ENCODE results near the gene HOXC10.

Gene HOXC10

DNA sequence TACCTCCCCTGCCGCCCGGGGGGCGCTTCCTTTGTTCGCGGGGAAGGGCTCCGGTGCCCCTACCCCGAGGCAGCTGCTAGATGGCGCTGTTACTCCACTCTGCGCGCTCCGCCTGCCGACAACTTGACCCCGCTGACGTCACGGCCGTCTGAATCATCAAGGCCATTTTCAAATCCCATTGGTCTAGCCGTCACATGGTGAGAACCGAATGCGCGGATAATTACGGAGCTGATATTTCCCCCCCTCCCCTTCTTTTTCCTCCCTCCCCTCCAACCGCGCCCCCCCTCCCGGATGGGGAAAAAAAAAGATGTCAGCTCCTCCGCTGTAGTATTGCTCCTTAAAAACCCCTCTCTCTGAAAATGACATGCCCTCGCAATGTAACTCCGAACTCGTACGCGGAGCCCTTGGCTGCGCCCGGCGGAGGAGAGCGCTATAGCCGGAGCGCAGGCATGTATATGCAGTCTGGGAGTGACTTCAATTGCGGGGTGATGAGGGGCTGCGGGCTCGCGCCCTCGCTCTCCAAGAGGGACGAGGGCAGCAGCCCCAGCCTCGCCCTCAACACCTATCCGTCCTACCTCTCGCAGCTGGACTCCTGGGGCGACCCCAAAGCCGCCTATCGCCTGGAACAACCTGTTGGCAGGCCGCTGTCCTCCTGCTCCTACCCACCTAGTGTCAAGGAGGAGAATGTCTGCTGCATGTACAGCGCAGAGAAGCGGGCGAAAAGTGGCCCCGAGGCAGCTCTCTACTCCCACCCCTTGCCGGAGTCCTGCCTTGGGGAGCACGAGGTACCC, at the start of gene HOXC10:
TSS of gene HOXC10 (plus strand) at position 246 of the 791 bp plus-strand sequence. CDS start at position 360, 114 bp downstream.
- DNase-seq = peak in 5 of 6 experiments; percentile 33 to 60 (median 54)

DNA sequence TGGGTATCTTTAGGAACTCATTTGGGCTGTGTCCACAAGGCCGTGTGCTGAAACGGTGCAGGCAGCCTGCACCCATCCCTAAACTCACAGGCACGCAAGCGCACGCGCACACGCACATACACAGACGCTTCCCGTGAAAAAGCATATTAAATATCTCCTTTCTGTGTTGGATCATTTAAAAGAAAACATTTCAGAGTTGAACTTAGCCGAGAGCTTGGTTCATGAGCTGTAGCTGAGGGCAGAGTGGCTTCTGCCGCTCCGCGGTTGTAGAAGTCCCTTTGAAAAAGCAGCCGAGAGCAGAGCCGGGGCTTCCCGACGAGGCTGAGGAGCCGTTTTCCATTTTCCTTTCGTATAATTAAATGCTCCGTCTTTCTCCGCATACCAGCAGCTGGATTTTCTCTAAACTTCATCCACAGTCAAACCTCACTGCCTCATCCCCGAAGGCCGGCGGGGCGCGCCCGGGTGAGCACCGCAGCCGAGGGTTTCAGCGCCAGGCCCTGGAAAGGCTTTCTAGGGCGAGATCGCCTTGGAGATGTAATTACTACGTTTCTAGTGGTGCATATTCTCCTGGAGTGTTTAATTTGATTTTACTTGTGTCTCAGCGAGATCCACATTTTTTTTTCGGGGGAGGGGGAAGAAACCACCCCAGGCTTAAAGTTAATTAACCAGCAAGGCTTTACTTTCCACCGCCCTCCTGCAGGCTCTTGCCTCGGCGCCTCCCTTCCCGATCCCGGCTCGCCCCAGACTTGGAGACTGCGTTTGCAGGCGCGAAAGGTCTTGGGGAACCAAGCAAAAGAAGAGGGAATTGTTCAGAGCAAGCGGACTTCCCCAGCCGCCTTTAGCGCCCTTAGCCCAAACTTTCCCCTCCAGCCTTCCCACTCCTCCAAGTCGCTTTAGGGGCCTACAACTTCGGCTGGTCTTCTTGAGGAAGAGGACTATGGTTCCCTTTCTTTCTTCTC, 49.3 kb upstream of the HOXC10 start:
- no peak for DNase-seq

DNA sequence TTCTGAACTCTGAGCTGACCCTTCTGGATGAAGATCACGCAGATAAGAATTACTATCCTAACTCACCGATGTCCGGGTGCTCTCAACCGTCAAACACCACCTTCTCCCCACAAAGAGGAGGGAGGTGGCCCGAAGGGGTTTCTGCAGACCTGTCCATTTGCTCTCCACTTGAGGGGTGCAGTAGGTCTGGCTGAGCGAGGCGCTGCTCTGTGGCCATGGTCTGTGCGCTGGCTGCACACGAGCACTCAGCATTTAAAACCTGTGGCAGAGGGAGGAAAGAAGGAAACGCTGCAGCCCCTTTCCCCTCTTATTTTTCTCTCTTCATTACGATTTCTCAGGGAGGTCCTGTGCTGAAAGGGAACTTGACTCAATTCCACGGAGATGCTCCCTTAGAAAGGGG, 47.8 kb upstream of the HOXC10 start:
- DNase-seq = no peak

DNA sequence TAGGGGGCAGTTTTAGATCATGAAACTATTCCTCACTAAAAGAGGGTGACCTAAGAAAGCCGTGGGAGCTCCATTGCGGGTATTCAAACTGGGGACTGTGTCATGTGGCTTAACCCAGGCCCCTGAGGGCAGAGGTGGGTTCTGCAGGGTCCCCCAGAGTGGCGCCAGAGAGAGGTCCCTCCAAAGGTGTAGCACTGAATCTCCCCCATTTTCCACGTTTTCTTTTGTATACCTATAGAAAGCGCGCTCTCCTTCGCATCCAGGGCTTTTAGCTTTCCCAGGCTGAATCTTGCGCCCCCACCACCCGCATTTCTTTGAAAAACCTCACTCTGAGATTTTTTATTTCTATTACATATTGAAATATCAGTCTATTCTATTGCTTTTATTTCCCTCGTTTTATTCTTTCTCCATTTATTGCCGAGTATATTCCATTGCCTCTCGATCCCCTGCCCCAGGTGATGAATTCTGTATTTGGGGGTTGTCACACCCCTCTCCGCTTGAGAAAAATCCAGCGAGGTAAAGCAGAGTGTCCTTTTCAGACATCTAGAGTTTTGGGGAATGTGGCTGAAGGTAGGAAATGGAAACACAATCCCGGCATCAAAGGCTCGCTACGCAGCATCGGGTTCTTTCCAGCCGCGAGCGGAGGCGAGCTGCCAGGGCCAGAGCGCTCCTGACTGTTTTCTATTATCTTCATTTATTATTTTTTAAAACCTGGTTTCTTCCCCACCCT, 47.2 kb upstream of the HOXC10 start:
- DNase-seq = no peak

DNA sequence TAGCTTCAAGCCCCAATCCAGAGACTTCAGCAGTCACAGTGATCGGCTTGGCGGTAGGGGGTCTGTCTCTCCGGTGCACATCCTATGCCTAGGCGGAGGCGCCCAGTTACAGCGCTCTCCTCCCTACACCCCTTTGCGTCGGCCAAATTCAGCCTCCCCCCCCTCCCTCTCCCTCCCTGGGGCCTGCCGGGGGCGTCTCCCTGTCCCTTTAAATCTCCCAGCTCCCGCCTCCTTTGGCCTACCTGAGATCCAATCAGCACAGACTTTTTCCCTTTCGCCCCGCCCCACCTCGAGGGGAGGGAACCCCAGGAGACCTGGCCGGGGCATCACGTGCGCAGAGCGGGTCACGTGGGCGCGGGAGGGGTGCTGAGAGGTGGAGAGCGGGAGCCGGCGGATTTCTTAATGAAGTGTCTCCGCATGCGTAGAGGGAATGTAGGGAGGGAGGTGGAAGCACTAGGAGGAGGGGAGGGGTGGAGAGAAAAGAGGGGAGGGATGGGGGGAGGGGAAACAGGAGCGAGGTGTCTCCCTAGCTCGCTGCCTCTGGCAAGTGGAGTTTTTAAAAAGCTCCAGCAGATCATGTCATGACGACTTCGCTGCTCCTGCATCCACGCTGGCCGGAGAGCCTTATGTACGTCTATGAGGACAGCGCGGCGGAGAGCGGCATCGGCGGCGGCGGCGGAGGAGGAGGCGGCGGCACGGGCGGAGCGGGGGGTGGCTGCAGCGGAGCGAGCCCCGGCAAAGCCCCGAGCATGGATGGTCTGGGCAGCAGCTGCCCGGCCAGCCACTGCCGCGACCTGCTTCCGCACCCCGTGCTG, 46.4 kb upstream of the HOXC10 start, which contains the start of gene HOXC13:
TSS of gene HOXC13 (plus strand) at position 506 of the 815 bp plus-strand sequence. CDS start at position 582, 76 bp downstream.
- peak in 2 of 6 experiments; percentile 26 to 37 for DNase-seq

DNA sequence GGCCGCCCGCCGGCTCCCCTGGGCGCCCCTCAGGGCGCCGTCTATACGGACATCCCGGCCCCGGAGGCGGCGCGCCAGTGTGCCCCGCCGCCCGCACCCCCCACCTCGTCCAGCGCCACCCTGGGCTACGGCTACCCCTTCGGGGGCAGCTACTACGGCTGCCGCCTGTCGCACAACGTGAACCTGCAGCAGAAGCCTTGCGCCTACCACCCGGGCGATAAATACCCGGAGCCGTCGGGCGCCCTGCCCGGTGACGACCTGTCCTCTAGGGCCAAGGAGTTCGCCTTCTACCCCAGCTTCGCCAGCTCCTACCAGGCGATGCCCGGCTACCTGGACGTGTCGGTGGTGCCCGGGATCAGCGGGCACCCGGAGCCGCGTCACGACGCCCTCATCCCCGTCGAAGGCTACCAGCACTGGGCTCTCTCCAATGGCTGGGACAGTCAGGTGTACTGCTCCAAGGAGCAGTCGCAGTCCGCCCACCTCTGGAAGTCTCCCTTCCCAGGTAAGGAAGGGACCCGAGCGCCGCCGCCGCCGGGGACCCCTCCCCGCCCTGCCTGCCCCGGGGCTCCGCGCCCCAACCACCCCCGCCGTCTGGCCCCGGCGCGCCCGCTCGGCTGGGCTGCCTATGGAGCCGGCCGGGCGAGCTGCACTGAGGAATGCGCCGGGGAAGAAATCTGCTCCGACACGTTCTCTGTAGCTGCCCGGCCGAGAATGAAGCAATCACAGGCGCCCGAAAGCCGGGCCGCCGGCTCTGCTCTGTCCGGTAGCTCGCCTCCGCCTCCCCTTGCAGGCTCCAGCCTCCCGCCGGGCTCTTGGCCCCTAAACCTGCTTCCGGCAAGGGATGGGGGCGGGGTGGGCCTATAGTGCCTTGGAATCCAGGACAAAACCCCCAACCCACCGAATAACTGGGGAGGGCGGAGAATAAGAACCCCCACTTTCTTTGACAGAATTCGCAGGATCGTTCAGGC, 45.5 kb upstream of the HOXC10 start:
- no peak for DNase-seq

DNA sequence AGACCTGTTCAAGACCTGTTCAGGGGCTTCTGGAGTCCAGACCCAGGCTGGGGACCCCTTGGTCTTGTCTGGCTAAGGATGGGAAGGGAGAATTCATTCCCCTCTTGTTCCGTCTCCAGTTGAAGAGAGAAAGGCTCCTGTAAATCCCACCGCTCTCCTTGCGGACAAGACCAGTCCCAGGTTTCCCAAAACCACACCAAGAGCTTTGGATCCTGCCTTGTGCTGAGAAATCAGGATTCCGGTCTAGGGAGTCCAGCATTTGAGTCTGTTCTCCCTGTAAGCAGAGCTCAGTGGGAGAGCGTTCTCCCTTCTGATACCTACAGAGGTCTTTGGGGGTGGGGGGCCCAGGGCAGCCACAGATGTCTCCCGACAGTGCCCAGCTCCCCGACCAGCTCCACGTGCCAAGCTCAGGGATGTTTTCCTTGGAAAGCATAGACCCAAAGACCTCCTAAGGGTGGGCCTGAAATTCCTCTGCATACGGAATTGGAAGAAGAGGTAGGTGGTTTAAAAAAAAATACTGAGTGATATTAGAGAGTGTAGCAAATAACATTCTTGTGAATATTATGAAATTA, 44.4 kb upstream of the HOXC10 start:
- no peak for DNase-seq

DNA sequence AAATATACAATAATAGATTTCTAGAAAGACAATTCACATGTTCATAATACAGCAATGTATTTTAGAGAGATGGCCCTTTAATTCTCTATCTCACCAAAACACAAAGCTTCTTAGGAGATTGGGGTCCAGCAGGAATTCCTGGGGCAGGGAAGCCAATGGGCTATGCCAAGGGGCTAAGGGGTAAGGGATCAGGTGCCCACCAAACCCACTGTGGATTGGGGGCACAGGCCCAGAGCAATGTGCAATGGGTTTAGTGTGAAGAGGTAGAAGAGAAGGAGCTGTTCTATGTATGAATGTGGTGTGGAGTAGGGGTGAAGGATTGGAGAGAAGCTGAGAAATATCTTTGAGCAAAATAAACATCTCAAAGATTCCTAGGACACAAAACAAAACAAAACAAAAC, 43.8 kb upstream of the HOXC10 start:
- no peak for DNase-seq

DNA sequence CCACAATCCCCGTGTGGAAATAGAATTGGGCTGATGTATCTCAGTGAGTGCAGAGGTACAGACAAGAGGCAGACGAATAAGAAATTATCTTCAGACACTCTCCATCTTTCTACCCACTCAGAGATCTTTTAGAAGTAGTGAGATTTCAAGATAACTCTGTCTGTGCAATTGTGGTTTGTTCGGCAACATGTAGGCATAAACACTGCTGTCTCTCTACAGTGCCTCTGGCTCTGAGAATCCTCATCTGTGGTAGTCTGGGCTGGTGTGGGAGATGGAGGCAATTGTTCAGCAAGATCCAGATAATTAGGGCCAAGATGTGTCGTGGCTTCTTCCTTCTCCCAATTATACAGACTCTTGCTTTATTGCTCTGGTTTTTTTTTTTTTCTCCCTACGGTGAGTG, 43.2 kb upstream of the HOXC10 start:
- DNase-seq = no peak

DNA sequence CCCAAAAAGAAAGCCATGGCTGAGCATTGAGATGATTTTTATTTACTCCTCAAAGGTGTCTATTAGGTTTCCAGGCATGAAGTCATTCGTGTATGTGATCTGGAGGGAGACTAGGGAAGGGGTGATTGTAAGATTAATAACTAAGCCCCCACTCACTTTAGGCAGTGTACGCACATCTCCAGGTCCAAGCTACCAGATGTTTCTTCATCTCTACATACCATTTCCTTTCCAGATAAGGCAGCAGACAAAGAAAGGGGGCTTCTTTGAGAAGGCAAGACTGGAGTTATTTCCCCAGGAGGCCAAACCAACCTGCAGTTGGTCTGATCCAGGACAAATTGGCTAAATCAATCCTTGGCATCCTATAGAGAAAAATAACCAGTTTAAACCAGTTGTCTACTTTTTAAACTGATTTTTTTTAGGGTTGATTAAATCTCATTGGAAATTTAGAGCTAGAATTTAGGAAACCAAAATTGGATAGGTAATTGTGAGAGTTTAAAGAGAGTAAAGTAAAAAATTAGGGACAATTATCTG, 42.4 kb upstream of the HOXC10 start:
- DNase-seq = no peak

DNA sequence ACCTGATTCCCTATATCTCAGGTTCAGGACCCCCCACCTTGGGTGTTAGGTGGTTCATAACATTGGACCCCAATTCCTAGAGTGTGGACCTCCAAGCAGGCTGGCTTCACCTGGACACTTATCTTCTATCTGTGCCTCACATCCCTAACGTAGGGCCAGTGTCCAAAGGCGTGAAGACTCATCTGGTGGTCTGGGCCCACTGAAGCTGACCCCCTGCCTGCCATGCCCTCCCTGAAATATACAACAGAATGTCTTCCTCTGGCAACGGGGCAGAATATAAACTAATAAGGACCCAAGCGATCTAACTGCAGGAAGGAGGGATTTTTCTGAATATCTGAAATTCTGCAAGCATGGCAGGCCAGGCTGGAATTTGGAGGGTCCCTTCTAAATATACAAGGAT, 40.7 kb upstream of the HOXC10 start:
- DNase-seq = no peak

DNA sequence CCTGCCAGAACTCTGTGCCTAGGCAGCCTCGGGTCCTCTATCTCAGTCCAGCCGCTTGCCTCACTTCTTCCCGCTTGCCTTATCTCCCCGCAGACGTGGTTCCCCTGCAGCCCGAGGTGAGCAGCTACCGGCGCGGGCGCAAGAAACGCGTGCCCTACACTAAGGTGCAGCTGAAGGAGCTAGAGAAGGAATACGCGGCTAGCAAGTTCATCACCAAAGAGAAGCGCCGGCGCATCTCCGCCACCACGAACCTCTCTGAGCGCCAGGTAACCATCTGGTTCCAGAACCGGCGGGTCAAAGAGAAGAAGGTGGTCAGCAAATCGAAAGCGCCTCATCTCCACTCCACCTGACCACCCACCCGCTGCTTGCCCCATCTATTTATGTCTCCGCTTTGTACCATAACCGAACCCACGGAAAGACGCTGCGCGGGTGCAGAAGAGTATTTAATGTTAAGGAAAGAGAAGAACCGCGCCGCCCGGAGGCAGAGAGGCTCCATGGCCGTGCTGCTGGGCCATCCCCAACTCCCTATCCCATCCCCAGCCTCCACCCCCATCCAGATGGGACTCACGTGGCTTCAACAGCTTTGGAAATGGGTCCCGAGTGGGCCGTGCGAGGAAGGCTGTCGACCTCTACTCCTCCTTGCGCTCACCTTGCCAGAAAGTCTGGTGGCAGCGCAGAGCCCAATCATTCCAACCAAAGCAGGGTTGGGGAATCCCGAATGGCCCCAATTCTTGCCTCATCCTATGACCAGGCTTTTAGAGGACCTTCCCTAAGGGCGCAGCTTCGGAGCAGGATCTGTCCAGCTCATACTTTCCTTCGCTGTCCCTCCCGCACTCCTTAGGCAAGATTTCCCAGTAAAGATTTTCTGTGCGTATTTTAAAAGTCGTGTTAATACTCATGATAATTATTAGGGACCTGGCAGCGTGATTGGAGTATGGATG, 39.8 kb upstream of the HOXC10 start:
- no peak for DNase-seq

DNA sequence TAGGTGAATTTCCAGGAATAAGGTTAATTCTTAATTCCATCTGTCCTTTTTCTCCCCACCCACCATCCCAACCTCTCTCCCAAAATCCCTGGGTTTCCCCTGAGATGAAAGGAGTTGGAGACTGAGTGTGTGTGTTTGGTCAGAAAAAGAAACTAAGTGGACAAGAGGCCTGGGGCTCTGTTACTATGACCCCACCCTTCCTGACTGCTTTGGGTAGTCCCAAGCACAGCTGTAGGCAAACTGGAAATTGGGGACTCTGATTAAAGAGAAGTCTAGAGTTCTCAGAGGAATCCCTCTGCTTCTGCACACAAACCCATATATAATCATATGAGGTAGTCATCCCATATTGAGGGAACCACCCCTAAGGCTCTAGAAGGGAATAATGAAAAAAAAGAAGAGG, 37.2 kb upstream of the HOXC10 start:
- no peak for DNase-seq

DNA sequence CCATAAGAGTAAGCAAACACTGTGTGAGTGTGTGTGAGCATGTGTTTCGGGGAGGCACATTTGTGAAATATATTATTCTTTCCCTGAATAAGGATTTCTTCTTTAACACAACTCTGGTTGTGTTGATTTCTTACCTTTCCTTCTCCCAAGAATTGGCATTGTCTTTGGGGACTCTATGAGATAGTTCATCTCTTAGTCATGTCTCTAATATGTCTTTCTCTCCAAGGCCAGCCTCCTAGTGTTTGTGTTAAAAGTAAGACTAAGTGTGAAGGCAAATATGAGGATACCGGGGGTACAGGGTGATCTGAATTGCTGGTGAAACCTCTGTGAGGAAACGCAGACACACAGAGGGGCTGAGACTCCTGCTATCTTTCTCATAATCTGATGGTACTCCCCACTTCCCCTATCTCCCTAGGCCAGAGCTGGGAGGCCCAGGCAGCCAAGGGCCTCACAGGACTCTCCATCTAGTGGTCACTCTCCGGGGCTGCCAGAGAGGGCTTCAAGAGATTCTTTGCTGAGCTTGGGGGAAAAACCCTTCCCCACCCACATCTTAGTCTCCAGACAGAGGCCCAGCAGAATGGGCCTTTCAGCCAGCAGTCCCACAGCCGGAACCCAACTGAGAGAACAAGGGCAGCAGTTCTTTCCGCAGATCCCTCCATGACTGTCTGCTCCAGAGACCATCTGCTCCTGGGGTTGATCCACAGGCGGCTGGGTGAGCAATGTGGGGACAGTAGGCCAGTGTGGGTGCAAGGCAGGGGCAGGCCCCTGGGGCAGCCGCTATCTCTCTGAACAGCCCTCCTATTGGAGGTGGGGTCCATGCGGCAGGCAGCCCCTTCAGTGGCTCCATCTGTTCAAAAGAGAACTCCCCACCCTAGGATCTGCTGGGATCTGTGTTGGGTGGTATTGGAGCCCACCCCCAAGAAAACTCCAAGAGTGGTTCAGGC, 36.0 kb upstream of the HOXC10 start:
- DNase-seq = no peak

DNA sequence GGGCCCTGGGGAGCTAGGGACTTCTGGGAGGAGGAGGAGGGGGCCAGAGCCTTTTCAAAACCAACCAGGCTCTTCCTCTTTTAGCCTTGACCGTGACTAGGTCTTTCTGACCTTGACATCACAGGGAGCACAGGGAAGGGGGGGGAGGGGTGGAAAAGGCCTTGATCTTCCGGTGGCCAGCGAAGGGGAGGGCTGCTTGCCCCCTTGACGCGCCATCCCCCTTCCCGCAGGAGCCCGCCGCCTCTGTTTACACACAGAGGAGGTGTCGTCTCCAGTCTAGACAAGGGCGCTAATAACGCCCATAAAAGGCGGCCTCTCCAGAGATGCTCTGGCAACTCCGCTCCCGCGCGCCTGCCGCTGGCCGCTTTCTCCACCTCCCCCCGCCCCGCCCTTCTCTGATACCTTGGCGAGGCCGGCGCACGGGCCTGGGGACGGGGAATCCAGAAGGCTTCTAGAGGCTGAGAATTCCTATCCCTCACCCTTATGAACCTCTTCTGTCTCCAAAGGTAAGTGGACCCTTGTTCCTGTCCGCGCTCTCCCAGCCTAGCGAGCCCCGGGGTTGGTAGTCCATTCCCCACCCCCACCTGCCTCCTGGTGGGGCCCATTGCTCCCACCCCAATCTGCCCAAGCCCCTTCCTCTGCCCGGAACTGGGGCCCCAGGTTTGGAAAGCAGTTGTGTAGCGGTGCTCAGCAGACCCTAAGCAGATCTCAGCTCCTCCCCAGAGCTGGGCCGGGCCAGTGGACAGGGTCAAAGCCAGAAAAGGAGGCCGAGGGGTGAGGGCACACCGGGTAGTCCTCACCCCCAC, 35.1 kb upstream of the HOXC10 start:
- DNase-seq = no peak

DNA sequence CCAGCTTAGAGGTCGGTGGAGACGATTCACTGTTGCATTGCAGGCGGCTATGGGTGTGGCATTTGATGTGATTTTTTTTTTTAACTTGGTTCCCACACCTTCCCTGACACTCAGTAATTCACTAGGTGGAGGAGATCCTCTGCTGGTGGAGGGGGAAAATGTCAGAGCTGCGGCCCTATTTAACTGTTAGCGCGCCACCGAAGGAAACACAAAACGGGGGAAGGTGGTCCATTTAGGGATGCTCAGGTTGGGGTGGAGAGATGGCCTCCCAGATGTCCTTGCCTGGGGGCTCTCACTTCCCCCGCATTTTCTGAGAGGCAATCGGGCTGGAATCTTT, 34.5 kb upstream of the HOXC10 start:
- DNase-seq = no peak
